ENCODE data around the gene CPAMD8. TPM values are rescaled to one million over a fixed set of nuclear protein-coding genes. Genes with fewer than 3 reads are reported as not detected.

CPAMD8 gene
- total and polyA plus RNA-seq, 2 donors (not counting 1 experiment from before 2014, with no cell fraction given): 1.1 to 2.7 TPM

GRCh38 chr19:16895467-16896145, 131.0 kb downstream of the CPAMD8 start:
- Histone ChIP-seq H3K4me2 (replicated peaks; ENCODE audit: low read depth, low read length, poor library complexity, severe bottlenecking) (peak overlapping the region; percentile 100), H3K9me3 (ENCODE audit: control extremely low read depth in 1 of 3, control insufficient read depth in 2 of 3, insufficient read depth in 1 of 3, low read length in 2 of 3) (peaks cover 0 to 6% (median 0%) of the 10 kb centered on the region in 3 donors), H3K79me2 (ENCODE audit: control insufficient read depth, insufficient read depth, low read length) (no peaks in the 10 kb centered on the region), H3K4me1 (ENCODE audit: control insufficient read depth in 2 of 2, insufficient read depth in 2 of 2, low read length in 2 of 2) (peaks cover 35 to 63% of the 10 kb centered on the region in 2 donors), H2AFZ (ENCODE audit: insufficient read depth, low read depth, low read length, poor library complexity, severe bottlenecking) (peak overlapping the region; percentile 77), H4K20me1 (ENCODE audit: control insufficient read depth, insufficient read depth, low read length, poor library complexity, severe bottlenecking) (no peaks in the 10 kb centered on the region), H3K27ac (ENCODE audit: low read length in 2 of 2) (no peak overlapping the region), H3K27me3 (replicated peaks in 1 of 4; ENCODE audit: control extremely low read depth in 1 of 4, control insufficient read depth in 3 of 4, insufficient read depth in 4 of 4, low read length in 3 of 4) (peaks cover 0 to 11% (median 2%) of the 10 kb centered on the region in 4 experiments), H3K9ac (ENCODE audit: low read length) (no peak overlapping the region), H3K4me3 (ENCODE audit: control extremely low read depth in 1 of 5, extremely low read depth in 1 of 5, insufficient read depth in 1 of 5, low read depth in 2 of 5, low read length in 4 of 5) (no peak overlapping the region), H3K36me3 (replicated peaks in 1 of 2; ENCODE audit: control extremely low read depth in 1 of 2, control insufficient read depth in 1 of 2, extremely low read depth in 1 of 2, insufficient read depth in 2 of 2, low read length in 1 of 2) (no peaks in the 10 kb centered on the region)
- TF ChIP-seq EZH2 (IDR thresholded peaks at IDR 0.05; ENCODE audit: borderline replicate concordance, insufficient read depth, low read depth, low read length, poor library complexity, severe bottlenecking) (no peak), CTCF (IDR thresholded peaks at IDR 0.05) (no peak)
- 95% methylated on average over 4 of the region's 30 CpGs for WGBS (ENCODE audit: insufficient coverage)
- H3K27ac Mint-ChIP-seq: peak overlapping the region; percentile 32
- CTCF ChIA-PET: no interaction called here
- H3K27me3 Mint-ChIP-seq: no peaks in the 10 kb centered on the region
- POLR2A ChIA-PET: interaction anchor here (0.5 kb wide), 1 partner anchor 12 kb away, joined by 10 read pairs; no protein-coding TSS in a partner anchor
- intact Hi-C loops (cut with micrococcal nuclease): loop anchor here (2.0 to 10.0 kb wide), 4 partner anchors 61 to 409 kb away; partner anchors contain the start of genes ABHD8, DDA1, MRPL34 and NWD1
- H3K4me1 Mint-ChIP-seq: peaks cover 48% of the 10 kb centered on the region
- H3K9me3 Mint-ChIP-seq (ENCODE audit: insufficient read depth): no peaks in the 10 kb centered on the region
- DNase-seq (no peak), ATAC-seq (ENCODE audit: low read depth) (no peak)
- H3K4me3 Mint-ChIP-seq: peak overlapping the region; percentile 38

GRCh38 chr19:16894080-16894479, 132.5 kb downstream of the CPAMD8 start:
- H3K4me3 Mint-ChIP-seq: peak overlapping the region; percentile 64

More at GRCh38 chr19:16894080-16894479, 132.5 kb downstream of the CPAMD8 start:
- Histone ChIP-seq H3K9me3 (ENCODE audit: control extremely low read depth in 1 of 3, control insufficient read depth in 2 of 3, insufficient read depth in 1 of 3, low read length in 2 of 3) (peaks cover 0 to 6% (median 0%) of the 10 kb centered on the region in 3 donors), H2AFZ (ENCODE audit: insufficient read depth, low read depth, low read length, poor library complexity, severe bottlenecking) (peak overlapping the region; percentile 80), H3K27ac (ENCODE audit: low read length in 2 of 2) (peak overlapping the region; percentile 42 to 53), H3K36me3 (replicated peaks in 1 of 2; ENCODE audit: control extremely low read depth in 1 of 2, control insufficient read depth in 1 of 2, extremely low read depth in 1 of 2, insufficient read depth in 2 of 2, low read length in 1 of 2) (no peaks in the 10 kb centered on the region), H3K79me2 (ENCODE audit: control insufficient read depth, insufficient read depth, low read length) (no peaks in the 10 kb centered on the region), H3K4me1 (ENCODE audit: control insufficient read depth in 2 of 2, insufficient read depth in 2 of 2, low read length in 2 of 2) (peaks cover 38 to 60% of the 10 kb centered on the region in 2 donors), H3K4me3 (ENCODE audit: control extremely low read depth in 1 of 5, extremely low read depth in 1 of 5, insufficient read depth in 1 of 5, low read depth in 2 of 5, low read length in 4 of 5) (peak overlapping the region in 1 of 5 experiments; percentile 27), H3K27me3 (replicated peaks in 1 of 4; ENCODE audit: control extremely low read depth in 1 of 4, control insufficient read depth in 3 of 4, insufficient read depth in 4 of 4, low read length in 3 of 4) (peaks cover 0 to 16% (median 4%) of the 10 kb centered on the region in 4 experiments), H4K20me1 (ENCODE audit: control insufficient read depth, insufficient read depth, low read length, poor library complexity, severe bottlenecking) (no peaks in the 10 kb centered on the region), H3K9ac (ENCODE audit: low read length) (peak overlapping the region; percentile 13), H3K4me2 (replicated peaks; ENCODE audit: low read depth, low read length, poor library complexity, severe bottlenecking) (peak overlapping the region; percentile 65)
- WGBS (ENCODE audit: insufficient coverage): 6% methylated on average over 3 of the region's 7 CpGs
- H3K9me3 Mint-ChIP-seq (ENCODE audit: insufficient read depth): no peaks in the 10 kb centered on the region
- no peak for DNase-seq
- H3K27ac Mint-ChIP-seq: peak overlapping the region; percentile 89
- ChIA-PET CTCF (interaction anchor here (0.8 kb wide), 1 partner anchor 179 kb away, joined by 5 read pairs; no protein-coding TSS in a partner anchor), POLR2A (interaction anchor here (0.6 to 0.7 kb wide), 2 partner anchors 108 to 234 kb away, joined by 3 read pairs; no protein-coding TSS in a partner anchor)
- TF ChIP-seq EZH2 (IDR thresholded peaks at IDR 0.05; ENCODE audit: borderline replicate concordance, insufficient read depth, low read depth, low read length, poor library complexity, severe bottlenecking) (no peak), CTCF (IDR thresholded peaks at IDR 0.05) (no peak)
- peaks cover 54% of the 10 kb centered on the region for H3K4me1 Mint-ChIP-seq
- intact Hi-C loops (cut with micrococcal nuclease): loop anchor here (10.0 kb wide), 1 partner anchor 411 kb away; the partner anchor contains the start of genes ABHD8, DDA1 and MRPL34
- no peaks in the 10 kb centered on the region for H3K27me3 Mint-ChIP-seq
- ATAC-seq (ENCODE audit: low read depth): no peak
